GM18951 (cell line): ENCODE results near the gene RSF1.

Source experiments
- POLR2A ChIP-seq: IDR thresholded peaks from 4 replicates; pipeline ENCODE4 v1.6.1; 2011; ENCODE audit warnings: mild to moderate bottlenecking; ENCODE audit not compliant: insufficient read length, insufficient read depth; ENCODE audit errors: extremely low read depth
- in situ Hi-C: fragments of 300-500 bp; cut with MboI; formaldehyde crosslinking; loops from one replicate; pipeline ENCODE4 v1.12.0; 2022; ENCODE audit warnings: low sequenced_read_pairs, mixed read lengths, inconsistent platforms; ENCODE audit not compliant: unreplicated experiment

Gene RSF1

DNA sequence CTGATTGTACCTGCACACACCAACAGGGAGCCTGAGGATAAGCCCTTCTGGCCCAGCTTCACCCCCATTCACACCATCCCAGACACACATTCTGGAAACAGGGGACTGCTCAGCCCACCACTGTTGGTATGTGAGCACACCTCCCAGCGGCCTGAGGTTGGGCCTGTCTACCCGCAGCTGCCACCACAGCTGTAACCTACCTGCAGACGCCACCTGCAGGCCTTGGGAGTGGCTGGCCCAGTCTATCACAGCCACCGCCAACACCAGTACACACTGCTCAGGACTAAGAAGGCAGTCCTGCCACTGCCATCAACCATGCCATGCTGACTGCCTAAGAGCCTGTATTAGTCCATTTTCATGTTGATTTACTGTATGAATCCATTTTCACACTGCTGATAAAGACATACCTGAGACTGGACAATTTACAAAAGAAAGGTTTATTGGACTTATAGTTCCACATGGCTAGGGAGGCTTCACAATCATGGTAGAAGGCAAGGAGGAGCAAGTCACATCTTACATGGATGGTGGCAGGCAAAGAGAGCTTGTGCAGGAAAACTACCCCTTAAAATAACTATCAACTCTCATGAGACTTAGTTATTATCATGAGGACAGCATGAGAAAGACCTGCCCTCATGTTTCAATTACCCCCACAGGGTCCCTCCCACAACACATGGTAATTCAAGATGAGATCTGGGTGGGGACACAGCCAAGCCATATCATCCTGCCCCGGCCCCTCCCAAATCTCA lies 30.6 kb downstream of the RSF1 start:
- in situ Hi-C loops, result no loop called here
- no peak for TF ChIP-seq POLR2A

DNA sequence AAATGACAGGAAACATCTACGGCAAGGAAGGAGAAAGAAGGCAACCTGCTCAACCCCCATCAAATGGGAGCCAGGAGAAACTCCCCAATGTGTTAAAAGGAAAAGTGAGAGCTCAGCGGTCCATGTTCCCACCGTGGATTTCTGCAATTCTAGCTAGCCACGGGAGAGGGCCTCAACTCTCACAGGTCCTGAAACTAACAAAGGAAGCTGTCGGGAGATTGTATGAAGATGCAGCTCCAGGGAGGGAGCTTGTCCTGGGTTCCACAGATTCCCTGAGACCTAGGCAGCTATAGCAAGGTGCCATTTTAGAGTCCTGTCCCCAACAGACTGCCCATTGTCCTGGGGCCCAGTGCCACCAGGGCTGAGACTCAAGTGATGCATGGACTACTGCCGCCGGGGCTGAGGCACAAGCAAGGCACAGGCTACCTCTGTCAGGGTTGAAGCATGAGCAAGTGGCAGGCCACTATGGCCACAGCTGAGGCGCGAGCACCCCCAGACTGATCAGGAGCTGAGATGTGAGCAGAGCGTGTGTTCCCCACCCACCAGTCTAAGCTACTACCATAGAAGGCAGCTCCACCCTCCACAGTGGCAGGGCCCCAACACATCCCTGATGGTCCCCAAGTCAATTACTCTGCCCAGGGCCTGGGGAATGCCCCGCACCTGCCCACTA lies 31.3 kb downstream of the RSF1 start:
- in situ Hi-C loops, result no loop called here
- no peak for TF ChIP-seq POLR2A

DNA sequence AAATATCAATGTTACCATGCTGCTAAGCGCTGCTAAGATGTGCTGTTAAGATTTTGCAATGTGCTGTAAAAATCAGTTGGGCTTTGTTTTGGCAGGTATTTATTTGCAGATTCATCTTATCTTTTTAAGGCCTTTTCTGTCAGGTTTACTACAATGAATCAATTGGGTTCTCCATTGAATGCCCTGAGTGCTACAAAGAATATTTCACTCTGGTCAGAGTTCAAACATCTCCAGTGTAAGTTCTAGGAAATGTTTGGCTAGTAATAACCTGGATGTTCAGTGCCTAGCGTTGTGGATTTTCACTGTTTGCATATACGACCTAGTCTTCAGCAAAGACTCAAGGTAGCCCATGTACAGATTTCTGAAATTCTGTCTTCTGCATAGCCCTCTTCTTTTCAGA lies 36.0 kb downstream of the RSF1 start:
- no peak for TF ChIP-seq POLR2A
- in situ Hi-C loops, result no loop called here

DNA sequence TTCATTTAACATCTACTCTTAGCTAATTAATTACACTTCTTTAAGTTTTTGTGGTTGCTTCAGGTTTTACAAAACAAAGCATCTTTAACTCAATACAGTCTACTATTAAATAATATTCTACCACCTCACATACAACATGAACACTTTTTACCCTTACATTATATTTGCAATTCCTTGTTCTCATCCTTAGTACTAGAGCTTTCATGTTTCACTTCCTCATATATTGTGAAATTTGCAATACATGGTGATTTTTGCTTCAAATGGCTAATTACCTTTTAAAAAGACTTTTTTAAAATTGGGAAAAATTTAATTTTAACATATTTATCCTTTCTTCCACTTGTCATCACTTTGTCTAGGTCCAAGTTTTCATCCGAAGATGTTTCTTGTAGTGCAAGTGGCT lies 37.5 kb downstream of the RSF1 start:
- in situ Hi-C loops, result no loop called here
- TF ChIP-seq POLR2A, result no peak

DNA sequence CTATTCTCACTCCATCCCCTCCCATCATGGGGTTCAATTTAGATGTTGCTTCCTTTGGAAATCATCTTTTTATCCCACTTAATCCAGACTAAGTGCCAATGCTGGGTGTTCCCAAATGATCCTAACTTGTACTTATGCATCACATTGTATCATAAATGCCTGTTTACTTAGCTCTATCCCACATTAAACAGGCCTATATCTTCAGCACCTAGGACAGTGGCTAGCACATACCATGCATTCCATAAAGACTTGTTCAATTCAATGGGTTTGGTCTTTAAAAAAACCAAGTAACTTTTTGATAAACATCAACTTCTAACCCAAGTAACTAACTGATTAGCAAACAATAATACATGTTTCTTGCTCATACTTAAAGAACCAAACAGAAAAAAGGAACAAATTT lies 40.6 kb downstream of the RSF1 start:
- in situ Hi-C loops, result loop anchor here (10.0 kb wide), 1 partner anchor 225 kb away; no protein-coding TSS in a partner anchor

DNA sequence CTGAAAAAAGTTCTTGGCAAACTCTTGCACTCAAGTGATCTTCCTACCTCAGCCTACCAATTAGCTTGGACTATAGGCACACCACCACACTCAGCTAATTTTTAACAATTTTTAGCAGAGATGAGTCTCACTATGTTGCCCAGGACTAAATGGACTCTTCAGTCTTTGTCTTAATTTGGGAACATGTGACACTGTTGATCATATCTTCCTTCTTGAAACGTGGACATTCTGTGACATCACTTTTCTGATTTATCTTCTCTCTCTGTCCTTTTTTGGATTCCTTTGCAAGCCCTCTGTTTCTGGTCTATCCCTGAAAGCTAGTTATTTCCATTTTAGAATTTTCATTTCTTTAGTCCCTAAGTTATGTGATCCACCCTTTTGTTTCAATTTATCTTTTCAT lies 42.0 kb downstream of the RSF1 start:
- no peak for TF ChIP-seq POLR2A
- in situ Hi-C loops, result loop anchor here (10.0 kb wide), 1 partner anchor 226 kb away; no protein-coding TSS in a partner anchor

More for the DNA sequence above, 40.6 kb downstream of the RSF1 start:
- TF ChIP-seq POLR2A, result no peak

DNA sequence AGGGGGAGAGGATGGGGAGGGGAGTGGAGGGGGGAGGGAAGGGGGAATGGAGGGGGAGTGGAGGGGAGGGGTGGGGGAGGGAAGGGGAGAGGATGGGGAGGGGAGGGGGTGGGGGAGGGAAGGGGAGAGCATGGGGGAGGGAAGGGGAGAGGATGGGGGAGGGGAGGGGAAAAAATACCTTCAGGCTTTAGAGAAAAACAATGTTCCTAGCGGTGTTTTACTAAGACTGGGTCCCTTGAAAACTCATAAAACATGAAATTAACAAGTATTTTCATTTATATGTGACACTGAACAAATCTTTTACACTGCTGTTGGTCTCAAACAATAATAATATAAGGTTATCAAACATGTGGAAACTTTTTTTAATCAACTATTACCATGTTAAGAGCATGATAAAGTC lies 42.4 kb downstream of the RSF1 start:
- in situ Hi-C loops, result loop anchor here (10.0 kb wide), 1 partner anchor 227 kb away; no protein-coding TSS in a partner anchor
- TF ChIP-seq POLR2A, result no peak

DNA sequence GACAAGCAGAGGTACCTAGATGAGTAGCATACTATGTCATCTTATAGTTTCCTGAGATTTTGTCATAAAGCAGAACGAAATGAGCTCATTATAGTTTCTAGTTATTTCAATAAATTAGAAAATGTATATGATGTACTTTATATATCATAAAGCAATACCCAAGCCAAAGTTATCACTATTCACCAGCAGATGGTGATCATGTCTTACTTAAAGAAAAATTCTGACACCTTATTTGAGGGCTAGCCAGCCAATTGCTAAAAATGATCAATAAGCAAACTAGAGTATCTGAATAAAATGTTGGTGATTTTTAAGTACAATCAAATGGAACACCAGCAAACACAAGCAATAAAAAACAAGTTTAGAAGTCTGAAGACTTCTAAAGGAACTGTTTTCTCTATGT lies 44.1 kb downstream of the RSF1 start:
- in situ Hi-C loops, result loop anchor here (10.0 kb wide), 1 partner anchor 228 kb away; no protein-coding TSS in a partner anchor
- TF ChIP-seq POLR2A, result no peak

DNA sequence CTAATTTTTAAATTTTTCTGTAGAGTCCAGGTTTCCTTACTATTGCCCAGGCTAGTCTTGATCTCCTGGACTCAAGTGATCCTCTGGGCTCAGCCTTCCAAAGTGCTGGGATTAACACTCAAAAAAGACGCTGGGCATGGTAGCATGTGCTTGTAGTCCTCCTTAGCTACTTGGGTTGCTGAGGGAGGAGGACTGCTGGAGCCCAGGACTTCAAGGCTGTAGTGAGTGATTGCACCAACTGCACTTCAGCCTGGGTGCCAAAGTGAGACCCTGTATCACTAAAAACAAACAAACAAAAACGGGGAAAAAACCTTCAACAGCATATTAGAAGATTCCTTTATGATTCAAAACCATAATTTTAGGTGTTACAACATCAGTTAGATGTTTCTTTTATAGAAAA lies 44.6 kb downstream of the RSF1 start:
- in situ Hi-C loops, result loop anchor here (10.0 kb wide), 1 partner anchor 229 kb away; no protein-coding TSS in a partner anchor
- TF ChIP-seq POLR2A, result no peak

DNA sequence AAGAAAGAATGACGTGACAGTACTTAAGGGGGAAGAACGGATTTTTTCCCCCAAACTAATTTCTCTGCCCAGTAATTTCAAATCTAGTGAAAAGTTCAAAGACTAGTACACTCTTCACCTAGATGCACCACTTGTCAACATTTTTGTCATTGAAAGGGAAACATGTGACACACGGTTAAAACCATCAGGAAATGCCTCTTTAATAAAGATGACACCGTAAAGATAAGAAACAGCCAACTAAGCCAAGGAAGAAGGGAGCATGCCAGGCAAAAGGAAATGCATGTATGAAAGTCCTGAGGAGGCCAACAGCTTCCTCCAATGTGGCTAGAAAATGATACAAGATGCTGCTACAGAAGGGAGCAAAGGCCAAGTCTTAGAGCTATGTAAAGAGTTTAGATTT lies 49.4 kb downstream of the RSF1 start:
- in situ Hi-C loops, result loop anchor here (10.0 kb wide), 1 partner anchor 234 kb away; no protein-coding TSS in a partner anchor
- no peak for TF ChIP-seq POLR2A

DNA sequence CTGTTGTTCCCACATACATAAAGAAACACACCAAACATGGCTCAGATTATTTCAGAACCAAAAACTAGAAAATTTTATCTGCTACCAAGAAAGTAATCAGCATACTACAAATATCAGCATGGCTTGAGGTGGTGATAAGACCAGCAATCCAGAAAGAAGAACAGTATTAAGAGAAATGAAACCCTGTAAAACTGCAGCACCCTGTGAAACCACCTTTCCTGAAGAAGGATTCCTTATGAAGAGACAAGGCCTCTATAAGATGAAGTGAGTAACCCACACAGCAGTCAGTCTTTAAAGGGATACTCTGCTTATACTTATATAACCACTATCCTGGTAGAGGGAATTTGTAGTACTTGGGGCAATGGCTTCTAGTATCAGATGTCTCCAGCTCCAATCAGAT lies 49.9 kb downstream of the RSF1 start:
- TF ChIP-seq POLR2A, result no peak
- in situ Hi-C loops, result loop anchor here (10.0 kb wide), 1 partner anchor 234 kb away; no protein-coding TSS in a partner anchor

DNA sequence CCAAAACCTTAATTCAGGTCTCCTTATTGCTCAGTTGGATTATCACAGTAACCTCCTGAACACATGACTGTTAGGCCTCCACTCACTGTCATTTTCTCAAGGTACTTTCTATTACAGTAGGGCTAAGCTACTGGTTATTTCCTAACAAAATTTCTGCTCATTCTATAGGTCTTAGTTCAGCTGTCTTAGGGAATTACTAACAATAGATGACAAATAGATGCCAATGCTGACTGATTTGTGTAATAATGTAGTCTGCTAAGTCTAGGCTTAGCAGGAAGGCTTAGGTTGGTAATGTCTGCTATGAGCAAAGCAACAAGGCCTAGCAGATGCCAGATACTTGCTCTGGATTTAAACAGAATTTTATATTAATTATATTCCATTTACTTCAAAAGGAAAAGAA lies 58.1 kb downstream of the RSF1 start:
- TF ChIP-seq POLR2A, result no peak

DNA sequence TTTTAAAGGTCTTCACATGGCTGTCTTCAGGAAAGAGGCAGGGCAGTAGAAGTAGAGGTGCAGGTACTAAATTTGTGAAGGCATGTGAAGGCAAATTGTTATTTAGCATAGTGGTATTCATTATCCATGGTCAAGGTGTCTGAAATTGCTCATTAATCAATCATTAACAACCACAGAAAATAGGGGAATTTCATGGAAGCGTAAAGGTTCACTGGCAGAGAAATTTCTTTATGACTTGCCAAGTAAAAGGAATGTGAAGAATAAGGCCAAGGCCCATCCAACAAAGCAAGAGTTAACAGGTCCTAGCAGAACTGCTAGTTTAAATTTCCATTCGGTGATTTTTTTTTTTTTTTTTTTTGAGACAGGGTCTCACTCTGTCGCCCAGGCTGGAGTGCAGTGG lies 59.0 kb downstream of the RSF1 start:
- TF ChIP-seq POLR2A, result no peak
- in situ Hi-C loops, result no loop called here

More for the DNA sequence above, 58.1 kb downstream of the RSF1 start:
- in situ Hi-C loops, result no loop called here

DNA sequence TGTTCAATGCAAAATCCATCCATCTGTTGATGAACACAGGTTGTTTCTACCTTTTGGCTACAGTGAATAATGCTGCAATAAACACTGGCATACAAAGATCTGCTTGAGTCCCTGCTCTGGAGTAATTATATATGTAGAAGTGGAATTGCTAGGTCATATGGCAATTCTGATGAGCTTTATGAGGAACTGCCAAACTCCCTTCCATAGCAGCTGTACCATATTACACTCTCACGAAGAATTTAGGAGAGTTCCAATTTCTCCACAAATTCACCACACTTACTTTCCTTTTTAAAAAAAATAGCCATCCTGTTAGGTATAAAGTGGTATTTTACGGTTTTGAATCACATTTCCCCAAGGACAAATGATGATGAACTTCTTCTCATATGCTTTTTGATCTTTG lies 62.2 kb downstream of the RSF1 start:
- TF ChIP-seq POLR2A, result no peak
- in situ Hi-C loops, result no loop called here

DNA sequence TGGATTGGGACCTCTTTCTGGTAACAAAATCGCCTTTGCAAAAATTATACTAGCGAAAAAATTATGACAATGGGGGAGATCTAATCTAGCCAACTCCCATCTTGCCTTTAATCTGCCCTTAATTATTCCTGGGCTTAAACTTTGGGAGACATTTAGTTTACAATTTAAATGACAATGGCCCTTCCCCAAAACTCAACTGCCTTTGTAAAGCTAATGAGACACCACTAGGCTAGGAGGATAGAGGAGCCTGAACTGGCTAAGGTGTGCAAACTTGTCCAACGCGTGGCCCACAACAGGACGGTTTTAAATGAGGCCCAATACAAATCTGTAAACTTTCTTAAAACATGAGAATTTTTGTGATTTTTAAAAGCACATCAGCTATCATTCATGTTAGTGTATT lies 67.3 kb downstream of the RSF1 start:
- no peak for TF ChIP-seq POLR2A

More for the DNA sequence above, 67.3 kb downstream of the RSF1 start:
- in situ Hi-C loops, result no loop called here
